ENCODE results near the gene DBNDD1. TPM values are rescaled to one million over a fixed set of nuclear protein-coding genes. Genes with fewer than 3 reads are reported as not detected.
"Not testable (repeated sequence)": the region's sequence is repeated elsewhere in the genome, so short reads cannot be mapped to it uniquely, and the experiment has no call there.

Gene DBNDD1
- total RNA-seq, 1 donor from 2014 or later, result 0.09 TPM

DNA sequence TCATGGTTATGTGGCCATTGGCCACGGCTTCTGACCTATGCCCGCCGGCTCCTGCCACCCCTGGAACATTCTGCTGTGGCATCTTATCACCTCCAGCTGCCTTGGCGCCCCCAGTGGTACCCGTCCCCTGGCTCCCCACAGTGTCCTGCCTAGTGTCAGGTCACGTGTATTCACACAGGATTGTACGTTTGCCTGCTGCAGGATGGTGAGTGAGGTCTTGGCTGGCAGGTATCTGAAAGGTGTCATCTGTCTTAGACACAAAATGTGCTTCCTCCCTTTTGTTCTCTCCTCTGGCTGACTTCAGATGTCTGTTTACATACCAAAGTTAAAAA is 24.9 kb downstream of the DBNDD1 start:
- intact Hi-C loops (cut with micrococcal nuclease), result no loop called here

DNA sequence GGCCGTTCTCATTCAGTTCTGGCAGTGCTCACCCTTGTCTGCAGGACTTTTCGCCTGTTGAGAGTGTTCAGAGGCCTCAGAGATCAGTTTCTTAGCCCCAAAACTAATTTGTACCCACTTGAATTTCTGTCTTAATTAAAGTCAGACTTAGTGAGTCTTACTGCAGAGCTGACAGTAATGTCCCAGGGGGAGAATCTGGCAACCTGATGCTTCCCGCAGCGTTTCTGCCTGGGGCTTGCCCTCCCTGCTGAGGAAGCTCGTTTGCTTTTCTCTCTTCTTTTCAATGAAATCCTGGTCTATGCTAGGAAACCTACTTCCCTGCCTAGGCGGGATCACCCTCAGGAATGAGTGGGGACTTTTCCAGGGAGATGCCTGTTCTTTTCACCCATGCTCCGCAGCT is 25.3 kb downstream of the DBNDD1 start:
- intact Hi-C loops (cut with micrococcal nuclease), result no loop called here

GRCh38 chr16:89993377-89993776 is 25.9 kb downstream of the DBNDD1 start:
- intact Hi-C loops (cut with micrococcal nuclease), result no loop called here

DNA sequence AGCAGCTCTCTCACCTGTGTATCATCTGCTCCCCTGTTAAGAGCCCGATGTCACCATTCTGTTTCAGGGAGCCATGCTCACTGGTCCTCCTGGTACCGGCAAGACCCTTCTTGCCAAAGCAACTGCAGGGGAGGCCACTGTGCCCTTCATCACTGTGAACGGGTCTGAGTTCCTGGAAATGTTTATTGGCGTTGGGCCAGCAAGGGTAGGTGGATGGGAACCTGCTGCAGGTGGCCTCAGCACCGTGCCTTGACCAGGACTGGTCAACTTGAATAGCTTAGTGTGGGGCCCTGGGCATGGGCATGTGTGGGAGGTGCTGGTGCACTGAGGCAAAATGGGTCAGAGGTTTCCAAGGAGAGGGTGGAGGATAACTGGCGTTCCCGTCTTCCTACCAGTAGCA is 28.5 kb downstream of the DBNDD1 start:
- intact Hi-C loops (cut with micrococcal nuclease), result no loop called here

GRCh38 chr16:89988951-89989350 is 30.3 kb downstream of the DBNDD1 start:
- intact Hi-C loops (cut with micrococcal nuclease), result no loop called here

DNA sequence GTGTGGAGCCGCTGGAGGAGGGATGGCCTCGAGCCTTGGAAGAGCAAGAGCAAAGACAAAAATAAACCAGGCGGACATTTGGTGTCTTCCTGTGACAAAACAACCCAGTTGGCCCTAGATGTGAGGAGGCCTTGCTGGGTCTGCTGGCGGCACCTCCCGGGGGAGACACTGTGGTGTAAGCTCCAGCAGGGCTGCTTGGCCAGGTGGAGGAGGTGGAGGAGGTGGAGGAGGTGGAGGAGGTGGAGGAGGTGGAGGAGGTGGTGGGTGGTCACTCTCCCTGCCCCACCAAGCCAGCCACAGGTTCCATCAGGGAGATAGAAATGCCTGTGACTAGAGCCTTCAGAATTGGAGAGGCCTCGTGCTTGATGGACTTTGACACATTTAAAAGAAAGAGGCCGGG is 32.1 kb downstream of the DBNDD1 start:
- intact Hi-C loops (cut with micrococcal nuclease), result no loop called here

DNA sequence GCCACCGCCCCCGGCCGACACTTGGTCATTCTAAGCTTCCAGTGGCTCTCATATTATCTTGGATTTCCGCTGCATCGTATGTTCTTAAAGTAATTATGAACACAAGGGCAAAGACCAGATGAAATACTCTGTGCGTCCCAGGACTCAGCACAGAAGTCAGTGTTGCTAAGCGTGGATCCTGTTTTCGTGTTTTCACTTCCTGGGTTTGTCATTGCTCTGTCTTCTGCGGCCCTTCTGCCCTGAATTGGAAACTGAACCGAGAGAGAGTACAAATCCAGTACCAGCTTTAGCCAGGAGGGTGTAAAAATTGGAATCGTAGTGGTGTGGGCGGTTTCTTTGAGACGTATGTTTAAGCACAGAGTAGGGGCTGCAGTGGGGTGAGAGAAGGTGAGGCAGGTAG is 32.7 kb downstream of the DBNDD1 start:
- intact Hi-C loops (cut with micrococcal nuclease), result no loop called here

GRCh38 chr16:89985219-89985618 is 34.0 kb downstream of the DBNDD1 start:
- intact Hi-C loops (cut with micrococcal nuclease), result no loop called here

- intact Hi-C loops (cut with micrococcal nuclease), result no loop called here
Measured at GRCh38 chr16:89984216-89984615, 35.0 kb downstream of the DBNDD1 start.

- intact Hi-C loops (cut with micrococcal nuclease), result no loop called here
Measured at GRCh38 chr16:89983536-89983935, 35.7 kb downstream of the DBNDD1 start.

DNA sequence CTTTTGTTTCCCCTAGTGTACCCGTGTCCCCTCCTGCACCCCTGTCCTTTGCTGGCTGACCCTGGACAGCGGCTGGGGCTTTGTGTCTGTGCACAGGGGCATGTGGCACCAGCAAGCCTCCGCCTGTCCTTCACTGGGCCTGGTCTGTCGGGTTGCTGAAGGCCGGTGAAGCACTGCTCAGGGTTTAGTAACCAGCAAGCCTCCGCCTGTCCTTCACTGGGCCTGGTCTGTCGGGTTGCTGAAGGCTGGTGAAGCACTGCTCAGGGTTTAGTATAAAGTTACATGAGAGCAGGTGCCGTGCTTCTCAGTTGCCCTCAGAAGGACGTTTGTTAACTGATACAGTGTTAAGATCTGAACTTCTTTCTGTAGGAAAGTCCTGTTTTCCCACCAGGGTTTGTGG is 36.9 kb downstream of the DBNDD1 start:
- intact Hi-C loops (cut with micrococcal nuclease), result no loop called here

- intact Hi-C loops (cut with micrococcal nuclease), result no loop called here
Measured at GRCh38 chr16:89981414-89981813, 37.8 kb downstream of the DBNDD1 start.

DNA sequence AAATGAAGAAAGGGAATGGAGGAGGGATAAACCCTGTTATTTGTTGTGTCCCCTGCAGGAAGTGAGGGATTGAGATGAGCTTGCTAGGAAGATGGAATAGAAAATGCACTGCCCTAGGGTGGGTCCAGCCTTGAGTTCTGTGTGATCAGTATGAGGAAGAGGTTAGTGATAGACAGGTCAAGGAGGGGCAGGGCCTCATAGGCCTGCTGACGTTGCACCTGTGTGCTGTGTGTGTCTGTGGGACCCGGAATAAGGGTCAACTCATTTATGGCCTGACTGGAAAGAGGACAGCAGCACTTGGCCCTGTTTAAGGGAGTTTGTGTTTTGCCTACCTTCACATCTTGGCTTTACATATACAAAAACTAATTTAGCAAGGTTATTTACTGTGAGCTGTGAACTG is 44.4 kb downstream of the DBNDD1 start:
- intact Hi-C loops (cut with micrococcal nuclease), result loop anchor here (5.0 kb wide), 1 partner anchor 158 kb away; the partner anchor contains the start of gene FANCA

GRCh38 chr16:89973654-89974335 is 45.5 kb downstream of the DBNDD1 start:
- intact Hi-C loops (cut with micrococcal nuclease), result loop anchor here (2.0 to 5.0 kb wide), 4 partner anchors 25 to 156 kb away; partner anchors contain the start of genes DEF8, FANCA, TCF25 and TUBB3

GRCh38 chr16:89973235-89973634 is 46.0 kb downstream of the DBNDD1 start:
- intact Hi-C loops (cut with micrococcal nuclease), result loop anchor here (2.0 to 5.0 kb wide), 4 partner anchors 24 to 156 kb away; partner anchors contain the start of genes DEF8, FANCA, TCF25 and TUBB3

DNA sequence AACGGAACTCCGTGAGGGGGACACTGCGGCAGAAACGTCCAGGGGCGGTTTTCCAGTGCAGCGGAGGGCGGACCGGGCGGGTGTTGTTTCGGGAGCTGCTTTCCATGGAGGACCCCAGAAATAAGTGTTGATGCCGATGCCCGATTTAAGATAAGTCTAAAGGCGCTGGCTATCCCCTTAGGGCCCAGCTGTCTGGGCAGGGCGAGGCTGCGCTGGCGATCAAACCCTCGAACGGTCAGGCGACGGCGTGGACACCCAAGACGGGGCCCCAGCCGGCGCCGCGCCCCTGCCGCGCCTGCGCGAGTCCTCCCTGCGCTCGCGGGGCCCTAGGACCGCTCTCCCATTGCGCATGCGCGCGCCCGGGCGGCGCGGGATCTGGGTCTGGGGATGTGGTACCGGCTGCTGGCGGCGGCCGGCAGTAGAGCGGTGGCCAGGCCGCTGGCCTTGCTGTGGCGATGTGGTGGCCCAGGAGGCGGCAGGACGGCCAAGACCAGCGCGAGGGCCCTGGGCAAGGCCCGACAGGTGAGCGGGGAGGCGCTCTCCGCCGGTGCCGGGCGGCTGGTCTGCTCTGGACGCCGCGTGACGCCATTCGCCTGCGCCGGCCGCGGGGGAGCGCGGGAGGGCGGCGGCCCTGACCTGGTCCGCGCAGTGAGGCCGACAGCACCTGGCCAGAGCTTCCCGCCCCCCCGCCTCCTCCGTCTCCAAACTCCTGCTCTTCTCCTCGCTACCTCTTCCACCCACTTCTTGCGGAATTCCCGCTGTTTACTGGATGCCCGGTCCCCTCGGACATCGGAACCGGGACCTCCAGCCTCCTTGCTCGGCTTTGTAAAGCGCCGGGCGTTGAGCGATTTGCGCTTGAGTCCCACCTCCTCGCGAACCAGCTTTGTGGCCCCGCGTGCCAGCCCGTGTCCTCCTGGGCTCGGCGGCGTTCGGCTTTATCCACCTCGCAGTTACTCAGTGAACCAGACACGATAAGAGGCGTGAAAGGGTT is 46.7 kb downstream of the DBNDD1 start:
- intact Hi-C loops (cut with micrococcal nuclease), result loop anchor here (2.0 to 5.0 kb wide), 4 partner anchors 24 to 155 kb away; partner anchors contain the start of genes DEF8, FANCA, TCF25 and TUBB3

DNA sequence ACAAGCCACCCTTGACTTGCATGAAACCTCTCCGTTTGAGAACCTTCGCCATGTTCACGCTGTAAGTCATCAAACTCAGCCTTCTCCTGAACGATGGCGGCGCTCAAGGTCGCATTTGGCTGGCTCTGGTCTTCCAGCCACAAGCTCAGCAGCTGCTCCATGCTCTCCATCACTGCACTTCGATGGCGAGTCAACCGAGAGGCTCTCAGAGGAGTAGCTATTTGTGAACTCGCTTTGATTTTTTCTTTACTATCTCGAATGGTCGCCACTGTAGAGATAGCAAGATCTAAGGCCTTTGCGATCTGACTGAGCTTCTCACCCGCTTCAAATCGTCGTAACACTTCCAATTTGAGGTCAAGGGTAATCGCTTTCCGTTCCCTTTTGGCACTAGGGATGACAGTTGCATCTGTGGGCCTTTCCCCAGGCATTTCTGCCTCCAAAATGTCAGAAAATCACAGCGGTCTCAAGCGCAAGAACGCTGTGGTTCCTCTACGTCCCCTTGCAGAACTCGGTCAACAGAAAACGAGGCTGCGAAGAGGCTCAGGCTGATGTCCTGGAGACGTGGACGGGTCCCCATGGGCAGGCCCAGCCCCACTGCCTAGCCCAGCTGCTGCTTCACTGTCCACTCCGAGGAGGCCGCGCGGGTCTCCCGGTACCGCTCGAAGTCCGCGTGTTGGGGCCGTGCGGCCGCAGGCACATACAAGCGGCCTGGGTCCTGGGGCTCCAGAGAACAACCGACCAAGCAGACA is 47.6 kb downstream of the DBNDD1 start:
- intact Hi-C loops (cut with micrococcal nuclease), result loop anchor here (2.0 to 5.0 kb wide), 4 partner anchors 23 to 154 kb away; partner anchors contain the start of genes DEF8, FANCA, TCF25 and TUBB3

DNA sequence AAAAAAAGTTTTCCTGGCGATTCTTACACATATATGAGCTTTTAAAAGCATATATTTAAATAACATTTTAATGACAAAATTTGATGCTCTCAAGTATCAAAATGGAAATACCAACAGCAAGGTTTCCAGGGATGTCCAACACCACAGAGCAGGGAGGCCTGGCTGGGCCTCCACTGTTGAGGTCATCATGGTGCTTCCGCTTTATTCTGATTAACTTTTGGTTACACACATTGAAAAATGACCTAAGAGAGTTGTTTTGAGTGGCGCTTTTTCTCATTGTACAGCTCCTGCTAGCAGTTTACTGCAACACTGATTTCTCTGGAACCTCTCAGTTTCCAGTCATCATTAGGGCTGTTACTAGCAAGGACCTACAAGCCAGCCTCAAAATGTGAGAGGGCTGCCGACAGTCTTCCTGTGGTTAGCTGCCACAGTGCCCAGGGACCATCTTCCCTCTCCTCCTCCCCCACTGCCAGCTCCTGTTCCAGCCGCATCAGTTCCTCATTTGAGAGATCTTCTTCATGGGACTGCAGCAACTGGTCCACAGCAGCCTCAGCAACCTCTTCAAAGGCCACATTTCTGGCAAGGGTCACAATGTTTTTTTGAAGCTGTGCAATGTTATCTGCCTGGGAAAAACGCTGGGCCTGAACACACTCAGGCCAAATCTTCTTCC is 49.4 kb downstream of the DBNDD1 start:
- intact Hi-C loops (cut with micrococcal nuclease), result loop anchor here (5.0 kb wide), 1 partner anchor 153 kb away; the partner anchor contains the start of gene FANCA

- intact Hi-C loops (cut with micrococcal nuclease), result not testable (repeated sequence)
Measured at GRCh38 chr16:89968074-89968473, 51.2 kb downstream of the DBNDD1 start.

- intact Hi-C loops (cut with micrococcal nuclease), result not testable (repeated sequence)
Measured at GRCh38 chr16:89967436-89967835, 51.8 kb downstream of the DBNDD1 start.

DNA sequence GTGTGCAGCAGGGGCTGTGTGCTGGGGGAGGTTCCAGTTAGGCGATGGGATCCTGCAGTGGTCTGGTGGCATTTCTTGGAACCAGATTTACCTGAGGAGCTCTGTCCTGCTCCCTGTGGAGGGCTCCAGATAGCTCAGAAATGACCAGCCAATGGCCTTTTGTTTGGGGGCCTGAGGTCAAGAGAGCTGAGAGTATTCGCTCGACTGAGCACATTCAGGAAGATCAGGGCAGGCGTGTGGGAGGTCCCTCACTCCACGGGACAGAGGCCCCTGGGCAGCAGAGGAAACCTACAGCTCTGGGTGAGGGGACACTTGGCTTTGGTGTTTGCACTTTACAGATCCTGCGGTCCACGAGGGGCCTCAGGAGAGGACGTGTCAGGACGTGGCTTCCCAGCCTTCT is 52.5 kb downstream of the DBNDD1 start:
- intact Hi-C loops (cut with micrococcal nuclease), result no loop called here

Measured in T-helper 2 cell treated with Interferon-gamma antibody and Interleukin-4, amounts not matched to agents 100 ng/mL and 5 ng/mL, for 36 hours (primary cell).